ENCODE measurements around the gene VCL.
A peak's percentile ranks its signal among the peaks of the same experiment; 100 is the strongest.

The VCL gene

DNA sequence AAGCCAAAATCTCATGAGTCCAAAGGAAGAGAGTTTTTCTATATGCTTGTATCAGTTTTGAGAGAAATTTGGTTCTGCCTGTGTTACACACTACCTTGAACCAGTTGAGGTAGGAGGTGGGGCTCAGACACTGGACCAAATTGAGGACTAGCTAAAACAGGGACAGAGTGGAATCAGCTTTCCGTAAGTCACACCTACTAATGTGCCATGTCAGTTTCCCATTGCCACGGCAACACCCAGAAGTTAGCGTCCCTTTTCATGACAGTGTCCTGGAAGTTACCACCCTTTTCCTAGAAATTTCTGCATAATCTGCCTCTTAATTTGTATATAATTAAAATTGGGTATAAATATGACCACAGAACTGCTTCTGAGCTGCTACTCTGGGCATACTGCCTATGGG is 162.1 kb downstream of the VCL start:
- FAIRE-seq: no peak

DNA sequence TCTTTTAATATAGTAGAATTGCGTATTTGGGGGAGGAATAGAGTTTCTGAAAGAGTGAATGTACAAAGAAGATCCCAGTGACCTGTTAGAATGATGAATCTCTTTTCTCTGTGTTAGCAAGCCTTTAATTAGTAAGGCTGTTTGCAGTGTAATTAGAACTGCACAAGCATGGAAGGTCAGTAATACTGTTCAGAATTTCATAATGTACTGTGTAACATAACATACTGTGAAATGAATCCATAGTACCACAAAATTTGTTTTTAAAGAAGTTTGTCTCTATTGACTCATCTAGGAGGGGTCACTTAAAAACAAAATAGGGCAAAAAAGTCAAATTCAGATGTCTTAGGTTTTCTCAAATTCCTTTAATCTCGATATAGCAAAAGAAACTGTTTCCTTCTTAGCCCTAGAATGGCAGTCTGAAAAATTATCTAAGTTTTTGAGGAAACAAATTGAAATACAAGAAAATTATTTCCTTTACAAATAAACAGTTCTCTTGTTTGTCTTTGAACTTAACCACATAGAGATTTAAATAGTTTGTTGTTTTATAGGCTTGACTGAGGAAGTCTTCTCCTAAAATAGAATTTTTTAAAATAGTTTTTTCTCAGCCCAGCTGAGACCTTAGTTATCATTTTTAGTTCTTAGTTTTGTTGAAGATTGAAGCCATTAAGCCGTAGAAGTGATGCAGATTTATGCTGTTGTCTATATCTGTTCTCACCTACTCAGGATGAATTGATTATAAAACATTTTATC is 165.6 kb downstream of the VCL start:
- peak; percentile 53 for FAIRE-seq

DNA sequence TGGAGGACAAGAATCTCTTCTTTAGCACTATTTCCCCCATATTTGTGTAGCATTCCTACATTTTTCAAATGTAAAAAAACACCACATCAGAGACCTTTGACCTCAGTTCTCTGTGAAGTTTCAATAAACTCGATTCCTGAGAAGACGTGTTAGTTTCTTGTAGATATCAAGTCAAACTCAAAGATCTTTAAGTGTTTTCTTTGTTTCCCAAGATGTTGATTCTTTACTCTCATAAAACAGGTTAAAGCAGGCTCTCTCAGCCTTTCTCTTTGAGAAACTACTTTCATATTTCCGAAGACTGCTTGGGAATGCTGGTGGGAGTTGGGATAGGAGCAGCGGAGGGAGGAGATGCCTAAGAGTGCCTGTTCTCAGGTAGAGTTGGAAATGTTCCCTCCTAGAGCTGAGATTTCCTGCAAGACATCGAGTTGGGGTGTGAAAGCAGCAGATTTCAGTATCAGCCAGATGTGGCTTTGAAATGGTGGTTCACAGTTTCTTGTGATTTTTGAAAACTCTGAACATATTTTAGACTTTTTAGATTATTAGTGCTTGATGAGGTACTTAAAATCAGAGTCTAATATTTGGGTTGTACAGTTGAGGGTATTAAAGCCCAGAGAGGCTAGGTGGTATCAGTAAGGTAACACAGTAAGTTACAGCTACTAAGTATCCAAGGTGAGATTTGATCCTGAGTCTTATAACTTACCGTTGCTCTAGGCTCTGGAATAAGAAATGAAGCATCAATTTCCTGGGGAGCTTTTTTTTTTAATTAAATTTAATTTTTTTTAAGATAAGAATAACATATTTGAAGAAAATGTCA is 167.0 kb downstream of the VCL start:
- FAIRE-seq: no peak

DNA sequence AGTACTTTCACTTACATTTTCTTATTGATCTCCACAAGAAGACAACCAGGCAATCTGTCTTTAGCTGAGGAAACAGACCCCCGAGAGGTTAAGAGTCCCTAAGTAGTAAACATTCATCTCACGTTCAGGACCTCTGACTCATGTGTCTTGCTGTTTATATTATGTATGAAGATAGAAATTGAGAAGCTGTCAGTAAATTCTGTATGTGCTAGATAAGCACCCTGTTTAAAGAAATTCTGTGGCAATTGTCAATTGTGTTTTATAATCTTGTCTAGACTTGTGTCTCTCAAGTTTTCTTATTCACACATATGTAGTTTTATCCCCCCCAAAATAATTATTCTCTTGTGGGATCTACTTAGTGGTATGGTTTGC is 167.6 kb downstream of the VCL start:
- FAIRE-seq: no peak

DNA sequence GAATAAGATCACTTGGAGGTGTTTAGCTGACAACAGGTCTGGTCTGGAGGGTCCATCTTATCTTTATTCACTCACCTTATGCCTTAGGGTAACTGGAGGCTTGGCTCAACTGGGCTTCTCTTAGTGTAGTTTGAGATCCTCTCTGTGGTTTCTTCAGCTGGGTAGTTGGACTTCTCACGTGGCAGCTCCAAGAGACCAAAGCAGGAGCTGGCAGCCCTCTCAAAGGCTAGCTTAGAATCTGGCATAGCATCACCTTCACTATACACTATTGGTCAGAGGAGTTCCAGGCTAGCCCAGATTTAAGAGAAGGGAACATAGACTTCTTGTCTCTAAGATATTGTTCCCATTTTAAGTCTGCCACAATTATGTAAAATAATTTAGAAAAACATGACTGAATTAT is 169.5 kb downstream of the VCL start:
- FAIRE-seq: no peak
